ENCODE measurements around the gene PLA2G2C.

GRCh38 chr1:20125100-20125499 is 61.2 kb downstream of the PLA2G2C start:
- no peak for TF ChIP-seq CTCF (IDR thresholded peaks at IDR 0.05)
- no peak for TF ChIP-seq POLR2A (IDR thresholded peaks at IDR 0.05)
- no peak for TF ChIP-seq EP300 (IDR thresholded peaks at IDR 0.05)
